Tibial nerve (tissue), 3 donors: ENCODE measurements around the gene LILRB3.

Experiments
- CTCF ChIP-seq, 5 experiments: fragments of 200-600 bp in 3 of 5; fragments of 450-650 bp in 2 of 5; sonication (generic) in 3 of 5; IDR thresholded peaks; one replicate each; pipeline ENCODE4 v1.5.1; 2016 to 2019; ENCODE audit warnings: antibody characterized with exemption in 5 of 5, mild to moderate bottlenecking in 3 of 5, moderate library complexity in 2 of 5
- POLR2A ChIP-seq, 2 donors: fragments of 450-650 bp; IDR thresholded peaks; one replicate each; pipeline ENCODE4 v1.6.1; 2017; ENCODE audit warnings: antibody characterized with exemption in 2 of 2, mild to moderate bottlenecking in 2 of 2, moderate library complexity in 2 of 2

GRCh38 chr19:54266133-54266532, 43.3 kb upstream of the LILRB3 start:
- no peak for TF ChIP-seq POLR2A (IDR thresholded peaks at IDR 0.05)
- TF ChIP-seq CTCF (IDR thresholded peaks at IDR 0.05) = peak; percentile 46 to 67 (median 51)
